HepG2 (cell line): ENCODE results near the gene TUBA4A. TPM values are rescaled to one million over a fixed set of nuclear protein-coding genes. Genes with fewer than 3 reads are reported as not detected.
A peak's percentile ranks its signal among the peaks of the same experiment; 100 is the strongest.

Source experiments
- BORCS8-MEF2B ChIP-seq: sonication (generic); formaldehyde crosslinking; IDR thresholded peaks from 2 replicates; pipeline ENCODE4 v1.8.0; 2022; ENCODE audit warnings: mild to moderate bottlenecking, missing genetic modification reagents
- HHEX ChIP-seq: IDR thresholded peaks from 2 replicates; pipeline ENCODE4 v1.6.1; 2016; ENCODE audit warnings: control low read depth
- HIVEP1 ChIP-seq: sonication (generic); formaldehyde crosslinking; IDR thresholded peaks from 2 replicates; pipeline ENCODE4 v1.4.0; 2020; ENCODE audit warnings: mild to moderate bottlenecking, missing genetic modification reagents
- MAZ ChIP-seq, 2 experiments: sonication (generic) in 1 of 2; formaldehyde crosslinking in 1 of 2; IDR thresholded peaks; 2 replicates each; pipeline versions ENCODE4 v1.5.0 to v1.6.1; 2012 to 2020; ENCODE audit warnings: low read depth in 2 of 2, mild to moderate bottlenecking in 2 of 2, borderline replicate concordance in 1 of 2, improper control_type of control experiment in 1 of 2, low read length in 1 of 2, missing genetic modification reagents in 1 of 2, moderate library complexity in 1 of 2
- MBNL3 ChIP-seq: fragments of 250-450 bp; sonication (Bioruptor Pico); conservative IDR thresholded peaks from 2 replicates; pipeline ENCODE4 v1.8.0; 2022; ENCODE audit warnings: mild to moderate bottlenecking, inconsistent platforms
- MIXL1 ChIP-seq: IDR thresholded peaks from 2 replicates; pipeline ENCODE4 v1.6.1; 2016
- MXD4 ChIP-seq: IDR thresholded peaks from 2 replicates; pipeline ENCODE4 v1.6.1; 2016; ENCODE audit warnings: mild to moderate bottlenecking, missing biosample characterization, missing genetic modification reagents
- PAF1 ChIP-seq: IDR thresholded peaks from 2 replicates; pipeline ENCODE4 v1.6.1; 2016; ENCODE audit warnings: missing genetic modification reagents, missing compliant biosample characterization
- PITX1 ChIP-seq: sonication (generic); formaldehyde crosslinking; IDR thresholded peaks from 2 replicates; pipeline ENCODE4 v1.5.1; 2020; ENCODE audit warnings: mild to moderate bottlenecking, missing genetic modification reagents
- POGZ ChIP-seq: sonication (generic); formaldehyde crosslinking; IDR thresholded peaks from 2 replicates; pipeline ENCODE4 v1.4.0; 2020; ENCODE audit warnings: mild to moderate bottlenecking, missing genetic modification reagents
- RBM22 ChIP-seq: fragments of 200-400 bp; formaldehyde crosslinking; optimal IDR thresholded peaks from 2 replicates; pipeline ENCODE3; 2017; ENCODE audit warnings: mild to moderate bottlenecking, low read length, moderate library complexity
- RXRA ChIP-seq: sonication (generic); formaldehyde crosslinking; IDR thresholded peaks from 2 replicates; pipeline ENCODE4 v1.5.1; 2020; ENCODE audit warnings: missing genetic modification reagents
- XRCC5 ChIP-seq: fragments of 200-400 bp; formaldehyde crosslinking; optimal IDR thresholded peaks from 2 replicates; pipeline ENCODE3; 2017; ENCODE audit warnings: mild to moderate bottlenecking, low read length
- ZBTB20 ChIP-seq: sonication (generic); formaldehyde crosslinking; IDR thresholded peaks from 2 replicates; pipeline ENCODE4 v1.8.1; 2023; ENCODE audit warnings: missing genetic modification reagents, low read depth, mild to moderate bottlenecking, borderline replicate concordance
- ZNF224 ChIP-seq: sonication (generic); formaldehyde crosslinking; IDR thresholded peaks from 2 replicates; pipeline ENCODE4 v1.5.0; 2020; ENCODE audit warnings: mild to moderate bottlenecking, missing genetic modification reagents
- ZNF251 ChIP-seq: sonication (generic); formaldehyde crosslinking; IDR thresholded peaks from 2 replicates; pipeline ENCODE4 v1.9.0; 2021; ENCODE audit warnings: mild to moderate bottlenecking, missing genetic modification reagents
- ZNF431 ChIP-seq: sonication (generic); formaldehyde crosslinking; IDR thresholded peaks from 2 replicates; pipeline ENCODE4 v1.9.0; 2022; ENCODE audit warnings: missing genetic modification reagents, low read depth, mild to moderate bottlenecking, borderline replicate concordance
- ZNF567 ChIP-seq: sonication (generic); formaldehyde crosslinking; IDR thresholded peaks from 2 replicates; pipeline ENCODE4 v1.8.1; 2023; ENCODE audit warnings: mild to moderate bottlenecking, missing genetic modification reagents, borderline replicate concordance
- polyA plus RNA-seq, 8 experiments: library from polyadenylated mRNA; depleted of rRNA in 3 of 8; stranded (reverse) in 7 of 8; unstranded in 1 of 8; fragments of >200 nt; fragmentation: Illumina TruSeq in 4 of 8; extraction: Trizol in 4 of 8; gene quantifications; 2 replicates each; pipeline versions ENCODE4 v1.2.1 to v1.2.3, GENCODE V29; 2011 to 2016; ENCODE audit warnings: low read depth in 4 of 8, missing spikeins in 1 of 8, mixed read lengths in 1 of 8; ENCODE audit not compliant: insufficient read depth in 1 of 8
- total RNA-seq, 5 experiments: library from RNA; depleted of rRNA; stranded (reverse); fragments of >200 nt; fragmentation: Illumina TruSeq; extraction: Trizol; gene quantifications; 2 replicates each; pipeline ENCODE4 v1.2.3, GENCODE V29; 2016; ENCODE audit warnings: low read depth in 1 of 5
- TF ChIP-seq, protein P1 (sequence below): sonication (generic); formaldehyde crosslinking; IDR thresholded peaks from 2 replicates; pipeline ENCODE4 v1.8.1; 2022; ENCODE audit warnings: low read depth, mild to moderate bottlenecking, missing genetic modification reagents
- TF ChIP-seq, protein P2 (sequence below): sonication (generic); formaldehyde crosslinking; IDR thresholded peaks from 2 replicates; pipeline ENCODE4 v1.4.0; 2020; ENCODE audit warnings: mild to moderate bottlenecking, missing genetic modification reagents
- TF ChIP-seq, protein P3 (sequence below): IDR thresholded peaks from 2 replicates; pipeline ENCODE4 v1.4.0; 2020; ENCODE audit warnings: mild to moderate bottlenecking, missing genetic modification reagents

The TUBA4A gene
- total and polyA plus RNA-seq, 2 of the 13 experiments (the other 11 are each of a cell fraction or from before 2014, with no cell fraction given), result 1.3 to 12.7 TPM

DNA sequence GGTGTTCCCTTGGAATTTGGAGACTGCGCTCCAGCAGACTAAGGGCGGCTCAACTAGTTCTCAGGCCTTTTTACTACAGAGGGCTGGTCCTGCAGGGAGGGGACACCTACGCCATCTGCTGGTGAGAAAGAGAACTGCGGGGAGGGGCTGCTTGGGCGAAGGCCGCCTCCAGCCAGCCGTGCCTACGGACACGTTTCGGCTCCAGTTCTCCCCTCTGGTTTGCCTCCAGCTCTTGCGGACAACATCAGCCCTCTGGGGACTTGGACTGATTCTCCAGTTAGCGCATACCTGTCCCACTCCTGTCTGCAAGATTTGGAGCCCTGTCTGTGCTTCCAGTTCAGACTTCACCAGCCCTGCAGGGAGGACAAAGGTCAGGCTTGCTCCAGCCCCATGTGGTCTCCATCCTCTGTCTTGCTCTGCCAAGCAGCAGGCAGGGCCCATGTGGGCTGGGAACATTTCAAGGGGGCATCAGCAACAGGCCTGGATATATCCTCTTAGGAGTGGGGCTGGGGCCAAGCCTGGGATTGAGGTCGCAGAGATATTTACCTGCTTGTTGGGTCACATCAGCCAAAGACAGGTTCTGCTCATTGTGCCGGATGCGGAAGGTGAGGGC is 45.1 kb upstream of the TUBA4A start (continued):
- TF ChIP-seq, protein P1, sequence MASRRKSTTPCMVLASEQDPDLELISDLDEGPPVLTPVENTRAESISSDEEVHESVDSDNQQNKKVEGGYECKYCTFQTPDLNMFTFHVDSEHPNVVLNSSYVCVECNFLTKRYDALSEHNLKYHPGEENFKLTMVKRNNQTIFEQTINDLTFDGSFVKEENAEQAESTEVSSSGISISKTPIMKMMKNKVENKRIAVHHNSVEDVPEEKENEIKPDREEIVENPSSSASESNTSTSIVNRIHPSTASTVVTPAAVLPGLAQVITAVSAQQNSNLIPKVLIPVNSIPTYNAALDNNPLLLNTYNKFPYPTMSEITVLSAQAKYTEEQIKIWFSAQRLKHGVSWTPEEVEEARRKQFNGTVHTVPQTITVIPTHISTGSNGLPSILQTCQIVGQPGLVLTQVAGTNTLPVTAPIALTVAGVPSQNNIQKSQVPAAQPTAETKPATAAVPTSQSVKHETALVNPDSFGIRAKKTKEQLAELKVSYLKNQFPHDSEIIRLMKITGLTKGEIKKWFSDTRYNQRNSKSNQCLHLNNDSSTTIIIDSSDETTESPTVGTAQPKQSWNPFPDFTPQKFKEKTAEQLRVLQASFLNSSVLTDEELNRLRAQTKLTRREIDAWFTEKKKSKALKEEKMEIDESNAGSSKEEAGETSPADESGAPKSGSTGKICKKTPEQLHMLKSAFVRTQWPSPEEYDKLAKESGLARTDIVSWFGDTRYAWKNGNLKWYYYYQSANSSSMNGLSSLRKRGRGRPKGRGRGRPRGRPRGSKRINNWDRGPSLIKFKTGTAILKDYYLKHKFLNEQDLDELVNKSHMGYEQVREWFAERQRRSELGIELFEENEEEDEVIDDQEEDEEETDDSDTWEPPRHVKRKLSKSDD (CRISPR knock-in tag), result no peak
- TF ChIP-seq MIXL1 (CRISPR knock-in tag) (no peak), PAF1 (no peak), ZNF251 (no peak), ZBTB20 (peak; percentile 64; the same call in 1 of the 2 replicates), POGZ (CRISPR knock-in tag) (0 out of 2 replicates have a peak, but pooled peaks have one; percentile 44), HHEX (CRISPR knock-in tag) (no peak), MAZ (IDR thresholded peaks at IDR 0.05; ENCODE audit: borderline replicate concordance, low read depth, low read length) (peak; percentile 75; the same call in 1 of the 2 replicates), MAZ (CRISPR knock-in tag; IDR thresholded peaks at IDR 0.05; ENCODE audit: low read depth) (peak; percentile 85), ZNF431 (0 out of 2 replicates have a peak, but pooled peaks have one; percentile 18), ZNF567 (0 out of 2 replicates have a peak, but pooled peaks have one; percentile 48), BORCS8-MEF2B (CRISPR knock-in tag) (peak; percentile 45; the same call in 1 of the 2 replicates), RXRA (CRISPR knock-in tag) (0 out of 2 replicates have a peak, but pooled peaks have one; percentile 21), PITX1 (0 out of 2 replicates have a peak, but pooled peaks have one; percentile 24), XRCC5 (peak; percentile 95), RBM22 (no peak), MBNL3 (no peak), HIVEP1 (CRISPR knock-in tag) (peak; percentile 11; the same call in 1 of the 2 replicates), ZNF224 (CRISPR knock-in tag) (no peak), MXD4 (CRISPR knock-in tag) (peak; percentile 26; the same call in 1 of the 2 replicates)
- TF ChIP-seq, protein P2, sequence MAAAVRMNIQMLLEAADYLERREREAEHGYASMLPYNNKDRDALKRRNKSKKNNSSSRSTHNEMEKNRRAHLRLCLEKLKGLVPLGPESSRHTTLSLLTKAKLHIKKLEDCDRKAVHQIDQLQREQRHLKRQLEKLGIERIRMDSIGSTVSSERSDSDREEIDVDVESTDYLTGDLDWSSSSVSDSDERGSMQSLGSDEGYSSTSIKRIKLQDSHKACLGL, result no peak
- TF ChIP-seq, protein P3, sequence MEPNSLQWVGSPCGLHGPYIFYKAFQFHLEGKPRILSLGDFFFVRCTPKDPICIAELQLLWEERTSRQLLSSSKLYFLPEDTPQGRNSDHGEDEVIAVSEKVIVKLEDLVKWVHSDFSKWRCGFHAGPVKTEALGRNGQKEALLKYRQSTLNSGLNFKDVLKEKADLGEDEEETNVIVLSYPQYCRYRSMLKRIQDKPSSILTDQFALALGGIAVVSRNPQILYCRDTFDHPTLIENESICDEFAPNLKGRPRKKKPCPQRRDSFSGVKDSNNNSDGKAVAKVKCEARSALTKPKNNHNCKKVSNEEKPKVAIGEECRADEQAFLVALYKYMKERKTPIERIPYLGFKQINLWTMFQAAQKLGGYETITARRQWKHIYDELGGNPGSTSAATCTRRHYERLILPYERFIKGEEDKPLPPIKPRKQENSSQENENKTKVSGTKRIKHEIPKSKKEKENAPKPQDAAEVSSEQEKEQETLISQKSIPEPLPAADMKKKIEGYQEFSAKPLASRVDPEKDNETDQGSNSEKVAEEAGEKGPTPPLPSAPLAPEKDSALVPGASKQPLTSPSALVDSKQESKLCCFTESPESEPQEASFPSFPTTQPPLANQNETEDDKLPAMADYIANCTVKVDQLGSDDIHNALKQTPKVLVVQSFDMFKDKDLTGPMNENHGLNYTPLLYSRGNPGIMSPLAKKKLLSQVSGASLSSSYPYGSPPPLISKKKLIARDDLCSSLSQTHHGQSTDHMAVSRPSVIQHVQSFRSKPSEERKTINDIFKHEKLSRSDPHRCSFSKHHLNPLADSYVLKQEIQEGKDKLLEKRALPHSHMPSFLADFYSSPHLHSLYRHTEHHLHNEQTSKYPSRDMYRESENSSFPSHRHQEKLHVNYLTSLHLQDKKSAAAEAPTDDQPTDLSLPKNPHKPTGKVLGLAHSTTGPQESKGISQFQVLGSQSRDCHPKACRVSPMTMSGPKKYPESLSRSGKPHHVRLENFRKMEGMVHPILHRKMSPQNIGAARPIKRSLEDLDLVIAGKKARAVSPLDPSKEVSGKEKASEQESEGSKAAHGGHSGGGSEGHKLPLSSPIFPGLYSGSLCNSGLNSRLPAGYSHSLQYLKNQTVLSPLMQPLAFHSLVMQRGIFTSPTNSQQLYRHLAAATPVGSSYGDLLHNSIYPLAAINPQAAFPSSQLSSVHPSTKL (CRISPR knock-in tag), result peak; percentile 39; the same call in 1 of the 2 replicates
